HuH-7 (cell line): Measurements from ENCODE around the gene CPPED1.

Experiments used
- DNase-seq: peaks from one replicate; pipeline ENCODE4 v3.0.0; 2011; ENCODE audit warnings: low spot score

Gene CPPED1

DNA sequence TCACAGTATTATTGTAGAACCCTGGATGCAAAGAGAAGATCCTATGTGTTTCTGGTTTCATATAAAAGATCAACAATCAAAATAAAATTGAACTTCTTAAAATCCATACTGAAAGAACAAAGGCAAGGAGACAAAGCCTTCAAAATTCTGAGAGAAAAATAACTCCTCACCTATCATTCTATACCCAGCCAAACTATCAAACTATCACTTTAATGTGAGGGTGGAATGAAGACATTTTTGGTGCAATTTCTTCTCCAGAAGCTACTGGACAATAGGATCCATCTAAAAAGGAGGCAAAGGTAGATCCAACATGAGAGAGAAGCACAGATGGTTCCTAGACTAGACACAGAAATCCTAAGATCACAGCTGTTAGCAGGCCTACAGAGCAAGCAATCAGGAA is 71.1 kb downstream of the CPPED1 start:
- no peak for DNase-seq

DNA sequence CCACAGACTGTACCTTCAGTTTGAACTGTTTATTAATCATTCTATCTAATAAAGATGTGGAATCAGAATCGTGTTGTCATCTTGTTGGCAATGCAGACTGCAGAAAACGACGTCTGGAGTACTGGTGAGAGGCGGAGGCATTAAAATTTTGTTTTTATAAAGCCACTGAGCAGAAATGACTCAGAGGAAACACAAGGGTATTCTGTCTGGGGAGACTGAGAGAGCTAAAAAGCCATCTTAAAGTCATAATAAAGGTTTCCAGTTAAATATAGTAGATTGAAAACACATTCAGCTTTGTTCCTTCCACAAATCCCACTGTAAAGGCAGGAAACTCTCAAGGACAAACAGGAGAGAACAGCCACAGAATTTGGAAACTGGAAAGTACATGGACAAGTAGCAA is 74.2 kb downstream of the CPPED1 start:
- DNase-seq = no peak

DNA sequence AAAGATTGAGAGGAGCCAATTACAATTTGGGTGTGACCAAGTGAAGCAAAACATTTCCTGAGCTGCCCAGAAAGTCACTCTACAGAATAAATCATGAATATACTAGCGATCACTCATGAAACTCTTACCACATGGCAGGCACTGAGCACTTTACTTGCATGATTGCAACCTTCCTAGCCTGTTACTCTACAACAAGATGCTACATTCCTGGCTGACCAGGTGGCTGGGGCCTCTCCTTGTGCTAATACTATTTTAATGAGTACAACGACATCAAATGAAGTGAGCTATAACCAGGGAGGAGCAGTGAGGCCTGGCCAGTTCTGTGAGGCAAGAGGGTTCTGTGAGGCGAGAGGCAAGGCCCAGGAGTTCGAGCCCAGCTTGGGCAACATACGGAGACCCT is 75.2 kb downstream of the CPPED1 start:
- no peak for DNase-seq

DNA sequence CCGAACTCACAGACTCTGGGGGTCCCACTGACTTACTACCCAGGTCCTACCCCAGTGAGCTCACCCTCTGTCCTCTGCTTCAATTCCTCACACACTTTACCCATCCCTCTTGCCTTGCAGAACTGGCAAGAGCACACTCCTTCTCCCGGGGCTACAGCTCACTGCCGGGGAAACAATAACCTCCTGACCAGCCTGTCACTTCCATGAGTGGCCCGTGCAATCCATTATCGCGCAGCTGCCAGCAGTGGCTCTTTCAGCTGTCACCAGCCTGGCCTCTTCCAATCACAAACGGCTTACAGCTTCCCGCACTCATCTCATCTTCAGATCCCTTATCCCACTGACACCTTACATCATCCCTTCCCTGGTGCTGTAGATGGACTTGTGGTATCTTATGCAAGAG is 79.5 kb downstream of the CPPED1 start:
- DNase-seq = no peak

DNA sequence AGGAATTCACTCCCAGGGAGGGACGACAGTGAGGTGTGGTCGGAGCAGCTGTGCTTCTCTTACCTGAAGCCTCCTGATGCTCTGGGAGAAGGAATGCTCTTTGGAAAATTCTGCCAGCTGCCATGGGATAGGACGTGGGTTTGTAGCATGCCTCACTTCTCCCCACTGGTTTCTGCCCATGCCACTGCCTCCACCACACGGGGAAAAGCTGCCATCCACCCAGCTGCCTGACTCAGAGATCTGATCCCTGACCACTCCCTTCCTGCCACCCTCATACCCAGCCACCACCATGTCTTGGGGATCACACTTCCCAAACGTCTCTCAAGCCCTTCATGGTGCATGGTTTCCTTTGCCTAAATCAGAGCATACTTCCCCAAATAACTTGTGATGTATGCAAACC is 80.0 kb downstream of the CPPED1 start:
- DNase-seq = no peak

DNA sequence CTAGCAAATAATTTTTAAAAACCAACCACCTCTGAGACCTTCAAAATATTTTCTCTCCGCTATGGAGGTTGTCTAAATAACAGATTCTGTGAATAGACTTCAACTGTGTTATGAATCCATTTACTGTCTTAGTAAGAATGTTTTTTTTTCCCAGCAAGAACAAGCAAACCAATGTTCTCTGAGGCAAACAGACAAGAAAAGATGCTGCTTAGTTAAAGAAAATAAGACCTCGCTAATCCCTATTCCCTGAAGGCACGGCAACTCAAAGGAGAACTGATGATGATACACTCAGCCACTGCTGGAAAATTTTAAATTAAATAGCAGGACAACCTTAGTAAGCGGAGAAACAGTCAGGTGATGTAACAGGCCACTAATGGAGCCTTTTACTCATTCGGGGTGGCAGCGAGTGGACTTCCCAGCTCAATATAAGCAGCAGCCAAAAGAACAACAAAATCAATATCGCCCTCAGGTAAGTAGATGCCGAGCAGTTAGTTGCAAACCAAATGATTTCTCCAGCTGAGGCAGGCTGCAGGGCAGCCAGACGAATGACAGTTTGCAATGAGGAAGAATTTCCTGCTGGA is 81.8 kb downstream of the CPPED1 start:
- DNase-seq = no peak

DNA sequence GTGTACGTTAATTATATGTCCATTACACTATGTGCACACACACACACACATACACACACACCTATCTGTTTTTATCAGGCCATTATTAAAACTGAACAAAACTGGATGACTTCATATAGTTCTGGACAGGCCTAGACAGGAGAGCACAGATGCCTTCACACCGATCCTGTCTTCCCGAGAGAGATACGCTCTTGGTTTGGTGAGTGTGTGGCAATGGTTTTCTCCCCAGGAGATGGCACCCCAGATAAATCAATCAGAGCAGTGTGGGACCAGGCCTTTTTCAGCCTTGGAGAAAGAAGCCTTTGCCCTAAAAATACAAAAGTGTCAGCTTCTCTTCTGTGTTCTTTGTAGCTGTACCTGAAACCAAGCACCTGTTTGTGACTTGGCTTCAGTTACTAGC is 83.7 kb downstream of the CPPED1 start:
- DNase-seq = no peak

DNA sequence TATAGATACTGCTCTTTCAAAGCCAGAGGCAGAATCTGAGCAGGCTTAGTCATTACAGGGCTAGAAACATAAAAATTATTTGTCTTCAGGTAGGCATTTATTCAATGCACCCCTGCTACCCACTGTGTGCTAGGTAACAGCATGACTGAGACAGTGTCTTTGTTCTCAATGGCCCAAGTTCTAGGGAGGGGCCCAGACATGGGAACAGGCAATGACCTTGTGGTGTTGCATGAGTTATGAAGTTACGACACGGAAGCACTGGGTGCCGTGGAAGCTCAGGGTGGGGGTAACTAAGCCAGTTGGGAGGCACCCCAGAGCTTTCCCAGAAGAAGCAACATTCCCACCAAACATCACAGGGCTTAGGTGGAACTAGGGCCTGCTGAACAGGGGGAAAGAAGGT is 87.0 kb downstream of the CPPED1 start:
- no peak for DNase-seq

DNA sequence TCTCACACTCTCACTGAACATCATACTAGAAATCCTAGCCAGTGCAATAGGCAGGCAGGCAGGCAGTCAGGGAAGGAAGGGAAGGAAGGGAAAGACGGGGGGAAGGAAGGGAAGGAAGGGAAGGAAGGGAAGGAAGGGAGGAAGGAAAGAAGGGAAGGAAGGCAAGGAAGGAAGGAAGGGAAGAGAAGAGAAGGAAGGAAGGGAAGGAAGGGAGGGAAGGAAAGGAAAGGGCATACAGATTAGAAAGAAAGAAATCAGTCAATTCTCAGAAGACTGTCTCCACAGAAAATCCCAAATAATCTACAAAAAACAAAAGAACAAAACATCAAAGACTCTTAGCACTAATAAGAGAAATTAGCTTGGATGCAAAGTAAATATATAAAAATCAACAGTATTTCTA is 93.9 kb downstream of the CPPED1 start:
- DNase-seq = no peak

DNA sequence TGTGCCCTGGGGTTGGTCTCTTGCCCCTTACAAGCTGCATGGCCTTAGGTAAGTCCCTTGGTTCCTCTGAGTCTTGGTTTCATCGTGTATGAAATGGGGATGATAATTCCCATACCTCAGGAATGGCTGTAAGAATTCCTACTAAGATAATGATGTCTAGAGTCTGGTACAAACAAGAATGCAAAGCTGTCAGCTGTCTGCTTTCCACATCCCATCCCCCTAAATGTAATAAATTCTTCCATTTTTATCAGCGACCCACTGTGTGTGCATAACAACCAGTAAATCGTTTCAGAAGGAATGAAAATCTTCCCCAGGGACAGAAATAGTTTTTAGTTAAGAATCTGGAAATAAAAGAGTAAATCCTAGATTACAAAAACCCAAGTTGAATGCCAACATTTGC is 95.4 kb downstream of the CPPED1 start:
- no peak for DNase-seq

DNA sequence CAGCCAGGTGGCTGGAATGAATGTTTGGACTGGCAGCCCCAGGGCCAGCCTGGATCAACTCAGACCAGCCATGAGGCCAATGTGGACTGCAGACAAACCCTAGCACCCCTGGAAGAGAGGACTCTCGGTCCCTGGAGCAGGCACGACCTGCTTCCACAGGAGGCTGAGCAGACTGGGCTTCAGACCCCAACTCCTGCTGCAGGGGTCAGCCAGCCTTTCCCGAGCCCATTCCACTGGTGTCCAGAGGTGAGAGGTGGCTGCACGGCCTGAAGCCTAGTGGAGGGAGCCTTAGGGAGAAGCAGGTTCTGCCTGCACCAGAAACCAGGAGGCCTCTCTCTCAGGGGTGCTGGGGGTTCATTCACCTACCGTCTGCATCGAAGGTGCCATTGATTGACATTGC is 97.1 kb downstream of the CPPED1 start:
- DNase-seq = no peak

DNA sequence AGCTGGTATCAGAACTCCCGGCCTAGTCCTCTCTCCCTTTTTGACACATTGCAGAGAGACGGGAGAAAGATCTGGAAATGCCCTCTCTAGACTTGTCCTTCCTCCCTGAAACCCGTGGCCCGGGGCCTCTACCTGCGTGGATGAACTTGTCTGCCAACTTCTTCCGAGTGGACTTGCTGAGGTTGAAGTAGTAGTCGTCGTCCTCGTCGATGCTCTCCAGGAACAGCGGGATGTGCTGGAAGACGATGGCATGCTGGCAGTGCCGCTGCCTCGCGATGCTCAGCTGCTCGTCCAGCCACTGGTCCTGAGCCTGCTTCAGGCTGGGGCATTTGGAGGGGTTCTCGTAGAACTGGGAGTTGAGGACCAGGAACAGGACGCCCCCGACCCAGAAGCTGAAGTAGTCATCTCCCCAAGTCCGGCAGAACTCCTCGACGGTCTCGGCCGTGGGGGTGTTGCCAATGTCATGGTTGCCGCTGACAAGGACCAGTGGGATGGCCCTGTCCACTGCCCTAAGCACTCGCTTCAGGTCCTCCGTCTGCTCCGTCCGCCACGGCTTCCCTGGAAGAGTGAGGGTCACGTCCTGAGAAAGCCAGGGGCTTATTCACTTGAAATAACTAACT is 99.1 kb downstream of the CPPED1 start:
- no peak for DNase-seq

DNA sequence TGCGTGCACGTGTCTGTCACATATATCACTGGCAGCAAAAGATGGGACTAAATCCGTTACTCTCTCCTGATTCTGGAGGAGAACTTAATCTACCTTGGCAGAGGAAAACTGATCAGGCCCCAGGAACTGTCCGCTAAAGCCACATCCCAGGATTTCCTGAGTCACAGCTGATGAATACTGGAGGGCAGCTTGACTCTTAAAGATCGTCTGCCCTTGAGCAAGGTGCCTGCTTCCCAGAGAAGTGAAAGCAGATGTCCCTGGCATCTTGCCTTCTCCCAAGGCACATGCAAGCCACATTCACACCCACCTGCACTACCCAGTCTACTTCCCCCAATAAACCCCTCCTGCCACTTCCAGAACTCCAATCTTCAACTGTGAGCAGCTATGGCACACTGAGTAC is 99.8 kb downstream of the CPPED1 start:
- DNase-seq = no peak

DNA sequence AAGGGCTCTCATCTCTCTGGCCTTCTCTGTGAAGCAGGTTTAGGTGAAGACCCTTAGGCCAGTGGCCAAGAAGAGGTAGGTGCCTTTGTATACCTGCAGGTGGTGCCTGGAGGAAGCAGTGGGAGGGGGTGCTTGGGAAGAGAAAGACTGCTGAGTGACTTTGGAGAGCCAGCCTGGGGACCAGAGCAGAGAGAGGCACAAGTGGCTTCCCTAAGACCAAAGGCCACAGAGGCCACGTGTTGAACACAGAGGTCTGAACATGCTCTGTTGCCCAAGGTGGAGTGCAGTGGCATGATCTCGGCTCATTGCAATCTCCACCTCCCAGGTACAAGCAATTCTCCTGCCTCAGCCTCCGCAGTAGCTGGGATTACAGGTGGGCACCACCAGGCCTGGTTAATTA is 103.5 kb downstream of the CPPED1 start:
- no peak for DNase-seq

DNA sequence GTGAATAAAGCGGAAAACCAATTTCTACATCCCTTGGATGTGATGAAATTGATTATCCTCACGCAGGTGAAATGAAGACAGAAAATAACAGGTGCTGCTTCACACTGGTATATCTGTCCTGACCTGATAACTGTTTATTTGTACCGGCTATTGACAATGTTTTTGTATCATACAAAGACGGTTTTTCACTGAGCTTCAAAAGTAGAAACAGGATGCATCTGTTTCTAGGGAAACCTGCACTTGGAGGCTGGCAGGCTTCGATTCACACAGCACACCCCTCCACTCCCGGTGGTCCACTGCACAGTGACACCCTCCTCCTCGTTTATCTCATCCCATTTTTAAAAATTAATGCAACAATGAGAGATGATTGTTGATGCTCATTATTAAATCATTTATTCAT is 104.5 kb downstream of the CPPED1 start:
- no peak for DNase-seq

DNA sequence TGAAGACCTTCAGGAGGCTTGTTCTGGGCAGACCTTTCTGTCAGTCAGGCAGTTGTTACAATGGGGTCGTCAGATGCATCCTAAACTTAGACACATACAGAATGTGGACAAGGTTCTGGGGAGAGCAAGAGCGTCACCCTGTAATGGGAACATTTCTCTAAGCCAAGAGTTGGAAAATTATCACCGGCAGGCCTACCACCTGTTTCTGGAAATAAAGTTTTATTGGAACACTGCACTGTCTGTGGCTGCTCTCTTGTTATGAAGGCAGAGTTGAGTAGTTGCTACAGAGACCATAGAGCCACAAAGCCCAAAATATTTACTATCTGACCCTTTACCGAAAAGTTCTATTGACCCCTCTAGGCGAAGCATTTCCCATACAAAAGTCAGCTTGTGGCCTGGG is 106.2 kb downstream of the CPPED1 start:
- DNase-seq = no peak

DNA sequence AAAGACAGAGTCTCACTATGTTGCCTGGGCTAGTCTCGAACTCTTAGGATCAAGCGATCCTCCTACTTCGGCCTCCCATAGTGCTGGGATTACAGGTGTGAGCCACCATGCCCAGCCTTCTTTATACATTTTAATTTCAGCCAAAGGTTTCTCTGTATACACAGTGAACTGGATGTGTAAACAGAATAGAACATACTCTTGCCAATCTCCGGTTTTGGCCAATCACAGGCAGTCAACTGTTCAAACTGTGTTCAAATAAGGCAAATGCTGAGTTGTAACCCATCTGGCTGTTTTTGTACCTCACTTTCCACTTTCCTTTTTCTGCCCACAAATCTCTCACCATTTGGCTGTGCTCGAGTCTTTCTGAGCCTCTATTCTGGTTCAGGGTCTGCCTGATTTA is 108.2 kb downstream of the CPPED1 start:
- DNase-seq = no peak

DNA sequence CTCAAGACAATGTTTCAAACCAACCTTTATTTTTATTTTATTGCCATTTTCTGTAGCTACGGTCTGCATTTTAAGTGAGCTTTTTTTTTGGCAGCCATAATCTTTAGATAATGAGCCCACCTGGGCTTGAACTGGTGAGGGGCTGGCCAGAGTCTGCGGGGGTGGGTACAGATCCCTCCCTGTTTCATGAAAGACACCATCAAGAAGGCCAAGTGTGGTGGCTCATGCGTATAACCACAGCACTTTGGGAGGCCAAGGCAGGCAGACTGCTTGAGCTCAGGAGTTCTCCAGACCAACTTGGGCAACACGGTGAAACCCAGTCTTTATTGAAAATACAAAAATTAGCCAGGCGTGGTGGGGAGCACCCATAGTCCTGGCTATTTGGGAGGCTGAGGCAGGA is 113.7 kb downstream of the CPPED1 start:
- DNase-seq = no peak

DNA sequence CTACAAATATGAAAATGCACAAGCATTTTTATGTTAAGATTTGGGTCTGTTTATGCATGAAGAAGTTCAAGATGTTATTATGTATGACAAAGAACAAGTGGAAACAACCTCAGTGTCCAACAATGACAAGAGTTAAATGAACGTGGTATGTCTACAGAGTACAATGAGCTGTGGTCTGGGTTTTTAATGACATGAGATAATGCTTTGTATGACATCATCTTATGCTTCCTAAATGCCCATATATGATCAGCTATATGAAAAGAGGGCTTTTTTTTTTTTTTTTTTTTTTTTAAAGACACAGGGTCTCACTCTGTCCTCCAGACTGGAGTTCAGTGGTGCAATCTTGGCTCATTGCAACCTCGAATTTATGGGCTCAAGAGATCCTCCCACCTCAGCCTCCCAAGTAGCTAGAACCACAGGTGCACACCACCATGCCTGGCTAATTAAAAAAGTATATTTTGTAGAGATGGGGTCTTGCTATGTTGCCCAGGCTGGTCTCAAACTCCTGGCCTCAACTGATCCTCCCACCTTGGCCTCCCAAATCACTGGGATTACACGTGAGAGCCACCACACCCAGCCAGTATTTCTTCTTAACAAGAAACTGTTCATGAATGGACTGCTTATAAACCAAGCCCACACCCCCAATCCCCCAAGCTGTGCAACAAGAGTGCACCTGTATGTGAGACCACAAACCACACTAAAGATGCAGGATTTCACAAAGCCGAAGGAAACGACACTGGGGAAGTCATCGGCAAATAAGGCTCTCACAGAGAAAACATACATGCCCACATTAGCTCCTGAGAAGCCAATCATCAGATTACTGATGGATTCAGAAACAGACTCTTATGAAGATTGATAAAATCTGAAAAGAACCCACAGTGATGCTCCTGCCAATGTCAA is 114.5 kb downstream of the CPPED1 start:
- DNase-seq = no peak

DNA sequence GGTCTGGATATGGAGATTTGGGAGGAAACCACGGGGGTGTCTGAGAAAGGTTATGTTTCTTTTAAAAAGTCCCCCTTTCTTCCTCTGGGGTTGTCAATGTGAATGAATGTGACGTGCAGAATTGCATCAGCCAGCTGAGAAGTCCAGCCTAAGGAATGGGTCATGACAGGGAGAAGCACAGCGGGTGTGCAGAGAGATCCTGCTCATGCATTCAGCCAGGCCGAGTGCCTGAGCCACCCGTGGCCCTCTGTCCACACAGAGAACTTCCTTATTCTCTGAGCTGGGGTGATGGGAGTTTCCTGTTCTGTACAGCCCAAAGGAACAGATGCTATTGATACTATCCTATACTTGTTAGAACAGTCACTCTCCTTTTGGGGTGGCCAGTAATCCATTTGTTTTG is 117.9 kb downstream of the CPPED1 start:
- DNase-seq = no peak

DNA sequence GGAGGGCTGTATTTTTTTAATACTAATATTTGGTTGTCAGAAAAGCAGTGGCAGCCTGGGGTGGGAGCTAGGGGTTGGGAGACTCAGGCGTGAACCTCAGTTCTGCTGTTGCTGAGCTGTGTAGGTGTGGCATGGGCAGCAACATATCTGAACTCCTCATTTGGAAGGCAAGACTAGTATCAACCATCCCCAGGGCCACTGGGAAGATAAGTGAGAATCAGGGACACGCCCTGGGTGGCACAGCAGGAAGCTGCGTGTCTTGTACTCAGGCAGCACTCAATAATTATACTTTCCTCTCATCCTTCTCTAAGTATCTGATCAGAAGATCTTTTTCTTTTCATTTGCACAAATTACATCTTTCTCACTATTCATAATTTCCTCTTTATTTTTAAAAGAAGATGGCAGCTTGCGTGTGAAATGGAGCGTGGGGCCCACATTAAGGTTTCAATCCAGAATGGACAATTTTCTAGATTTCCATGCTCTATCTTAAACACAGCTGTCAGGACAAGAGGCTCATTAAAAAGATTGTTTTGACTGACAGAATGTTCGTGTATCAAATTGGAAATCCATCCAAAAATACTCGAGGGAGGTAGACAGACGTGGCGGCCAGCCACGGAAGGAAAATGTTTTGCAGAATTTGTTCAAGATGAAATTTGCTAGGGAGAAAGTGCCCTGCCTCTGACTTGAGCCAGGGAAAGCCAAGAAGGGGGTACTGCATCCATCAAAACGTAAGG is 121.1 kb downstream of the CPPED1 start:
- DNase-seq = no peak

DNA sequence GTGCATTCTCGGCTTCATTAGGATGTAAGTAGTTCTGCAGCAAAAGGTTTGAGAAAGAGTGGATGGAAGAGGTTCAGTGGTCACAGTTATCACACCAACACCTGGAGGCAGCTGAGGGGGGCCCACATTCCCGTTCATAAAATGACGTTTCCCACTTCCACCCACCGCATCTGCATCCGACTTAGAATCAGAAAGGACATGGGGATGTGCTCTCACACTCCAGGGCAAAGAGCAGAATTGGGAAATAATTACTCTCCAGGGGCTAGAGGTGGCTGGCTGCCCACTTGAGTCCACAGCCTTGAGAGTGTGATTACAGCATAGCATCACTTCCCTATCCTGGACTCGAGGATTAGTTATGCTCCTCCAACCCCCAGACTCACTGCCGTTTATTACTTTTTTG is 122.0 kb downstream of the CPPED1 start:
- no peak for DNase-seq

DNA sequence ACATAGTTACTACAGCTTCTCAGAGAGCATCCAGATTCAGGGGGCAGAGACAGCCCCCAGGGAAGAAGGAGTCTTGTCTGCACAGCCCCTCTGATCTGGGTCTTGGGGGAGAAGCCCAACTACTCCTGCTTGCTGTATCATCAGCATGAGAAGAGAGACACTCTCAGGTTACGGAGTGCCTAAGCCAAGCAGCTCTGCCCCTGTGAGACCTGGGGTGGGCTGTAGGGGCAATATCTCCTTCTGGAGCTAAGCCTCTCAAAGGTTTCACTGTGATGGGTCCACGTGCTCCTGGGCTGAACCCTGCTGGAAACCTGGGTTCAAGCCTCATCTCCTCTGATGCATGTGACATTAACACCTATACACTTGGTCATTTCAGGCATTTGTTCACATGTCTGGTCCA is 123.2 kb downstream of the CPPED1 start:
- no peak for DNase-seq
